DND-41 (cell line): ENCODE data around the gene RPIA.

ENCODE experiments used
- ATAC-seq: fragments of 200-7000 bp; cut with Tn5 transposase; 3 replicates; pipeline ENCODE4 v1.9.1; 2021; ENCODE audit warnings: low read depth; ENCODE audit not compliant: insufficient read depth
- DNase-seq: peaks from one replicate; pipeline ENCODE4 v3.0.0-alpha.2; 2020
- H2AFZ ChIP-seq: 2 replicates; pipeline ENCODE4 v1.6.0; 2012; ENCODE audit warnings: low read depth, low read length
- H3K27ac ChIP-seq: 2 replicates; pipeline ENCODE4 v1.5.1; 2012; ENCODE audit warnings: low read length, inconsistent platforms
- H3K27me3 ChIP-seq: fragments of 200-600 bp; sonication (generic); 2 replicates; pipeline ENCODE4 v1.6.0; 2012; ENCODE audit warnings: low read length, mild to moderate bottlenecking, inconsistent platforms; ENCODE audit not compliant: insufficient read depth, poor library complexity
- H3K36me3 ChIP-seq: 2 replicates; pipeline ENCODE4 v1.5.1; 2012; ENCODE audit warnings: low read length, inconsistent platforms; ENCODE audit not compliant: insufficient read depth
- H3K4me1 ChIP-seq: 2 replicates; pipeline ENCODE4 v1.5.1; 2012; ENCODE audit warnings: mild to moderate bottlenecking, low read length; ENCODE audit not compliant: insufficient read depth
- H3K4me2 ChIP-seq: 2 replicates; pipeline ENCODE4 v1.6.0; 2012; ENCODE audit warnings: mild to moderate bottlenecking, moderate library complexity, low read length, inconsistent platforms; ENCODE audit not compliant: insufficient read depth
- H3K4me3 ChIP-seq, 2 experiments: fragments of 200-600 bp in 1 of 2; shearing (Covaris generic) in 1 of 2; 2 replicates each; pipeline ENCODE4 v1.5.1; 2012 to 2016; ENCODE audit warnings: inconsistent platforms in 2 of 2, low read length in 2 of 2, mild to moderate bottlenecking in 2 of 2, low read depth in 1 of 2, moderate library complexity in 1 of 2
- H3K79me2 ChIP-seq: 2 replicates; pipeline ENCODE4 v1.6.0; 2012; ENCODE audit warnings: low read length, inconsistent platforms; ENCODE audit not compliant: insufficient read depth
- H3K9ac ChIP-seq: 2 replicates; pipeline ENCODE4 v1.6.0; 2012; ENCODE audit warnings: low read depth, mild to moderate bottlenecking, inconsistent platforms, low read length, moderate library complexity
- H3K9me3 ChIP-seq: 2 replicates; pipeline ENCODE4 v1.5.1; 2012; ENCODE audit warnings: low read length, moderate library complexity, mild to moderate bottlenecking, inconsistent platforms; ENCODE audit not compliant: insufficient read depth, severe bottlenecking
- H4K20me1 ChIP-seq: 2 replicates; pipeline ENCODE4 v1.6.0; 2012; ENCODE audit warnings: low read length; ENCODE audit not compliant: insufficient read depth
- CTCF ChIP-seq: IDR thresholded peaks from 2 replicates; pipeline ENCODE4 v1.5.1; 2012; ENCODE audit warnings: borderline replicate concordance, low read length, moderate library complexity, mild to moderate bottlenecking; ENCODE audit not compliant: poor library complexity, severe bottlenecking; ENCODE audit errors: extremely low read depth
- EZH2 ChIP-seq: IDR thresholded peaks from 3 replicates; pipeline ENCODE4 v1.6.1; 2012; ENCODE audit warnings: borderline replicate concordance, low read depth, mild to moderate bottlenecking, moderate library complexity, low read length, inconsistent platforms; ENCODE audit not compliant: severe bottlenecking

The RPIA gene

DNA sequence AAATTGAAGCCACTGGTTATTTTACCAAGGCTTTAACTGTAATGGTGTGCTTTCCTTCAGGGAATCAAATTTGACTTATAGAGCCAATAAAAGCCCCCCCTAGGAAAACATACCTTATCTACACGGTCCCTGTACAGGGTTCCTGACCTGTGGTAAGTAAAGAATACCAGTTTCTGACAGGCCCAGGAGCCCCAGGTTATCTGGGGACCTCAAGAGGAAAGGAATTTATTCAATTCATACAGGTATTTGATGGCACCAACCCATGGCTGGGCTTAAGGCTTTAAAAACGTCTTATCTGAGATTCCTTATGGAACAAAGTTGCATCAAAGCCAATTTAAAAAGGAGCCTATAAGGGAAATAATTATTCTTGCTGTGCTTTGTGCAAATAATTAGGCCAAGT, 7.0 kb upstream of the RPIA start:
- Histone ChIP-seq H2AFZ (no peak overlapping the region), H3K4me2 (no peak overlapping the region), H3K79me2 (no peaks in the 10 kb centered on the region), H3K9ac (no peak overlapping the region), H3K9me3 (peaks cover 38% of the 10 kb centered on the region), H3K4me3 (no peak overlapping the region), H4K20me1 (no peaks in the 10 kb centered on the region), H3K4me1 (no peaks in the 10 kb centered on the region), H3K27ac (no peak overlapping the region), H3K27me3 (no peaks in the 10 kb centered on the region), H3K36me3 (no peaks in the 10 kb centered on the region)
- TF ChIP-seq EZH2 (no peak), CTCF (no peak)
- DNase-seq (no peak), ATAC-seq (no peak)

- no peak for ATAC-seq
- H2AFZ ChIP-seq, result no peak overlapping the region
- H3K27me3 ChIP-seq, result no peaks in the 10 kb centered on the region
- TF ChIP-seq CTCF (no peak), EZH2 (no peak)
- no peak overlapping the region for H3K9ac ChIP-seq
- H4K20me1 ChIP-seq, result no peaks in the 10 kb centered on the region
- no peak overlapping the region for H3K4me2 ChIP-seq
- H3K4me1 ChIP-seq, result peaks cover 14% of the 10 kb centered on the region
- H3K36me3 ChIP-seq, result no peaks in the 10 kb centered on the region; the same call in 1 of the 2 replicates
- H3K79me2 ChIP-seq, result peaks cover 10% of the 10 kb centered on the region
- H3K4me3 ChIP-seq, result no peak overlapping the region
- H3K27ac ChIP-seq, result no peak overlapping the region
- H3K9me3 ChIP-seq, result peaks cover 46% of the 10 kb centered on the region
- no peak for DNase-seq
These were observed 5.2 kb upstream of the RPIA start for GRCh38 chr2:88686320-88686719.

DNA sequence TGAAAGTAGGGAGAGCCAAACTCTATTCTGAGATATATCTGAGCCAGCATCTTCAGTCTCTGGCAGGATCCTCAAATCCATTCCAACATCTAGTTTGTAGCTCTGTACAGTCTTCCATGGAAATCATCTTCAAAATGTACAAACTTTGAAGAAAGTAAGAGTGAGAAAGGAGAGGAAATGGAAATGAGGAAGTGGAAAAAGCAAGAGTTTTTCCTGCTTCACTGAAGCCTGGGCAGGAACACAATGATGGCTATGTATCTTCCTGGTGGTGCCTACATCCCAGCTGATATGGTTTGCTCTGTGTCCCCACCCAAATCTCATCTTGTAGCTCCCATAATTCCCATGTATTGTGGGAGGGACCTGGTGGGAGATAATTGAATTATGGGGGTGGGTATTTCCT, 4.1 kb upstream of the RPIA start:
- Histone ChIP-seq H3K4me2 (no peak overlapping the region), H3K9me3 (peaks cover 36% of the 10 kb centered on the region)

More for the DNA sequence above, 4.1 kb upstream of the RPIA start:
- no peak overlapping the region for H3K9ac ChIP-seq
- H3K4me1 ChIP-seq, result peaks cover 21% of the 10 kb centered on the region
- DNase-seq (no peak), ATAC-seq (no peak)
- peaks cover 19% of the 10 kb centered on the region for H3K79me2 ChIP-seq
- H3K36me3 ChIP-seq, result no peaks in the 10 kb centered on the region; the same call in 1 of the 2 replicates
- H3K27ac ChIP-seq, result no peak overlapping the region
- H3K4me3 ChIP-seq, result no peak overlapping the region
- no peak overlapping the region for H2AFZ ChIP-seq
- TF ChIP-seq CTCF, result no peak
- no peak for TF ChIP-seq EZH2
- no peaks in the 10 kb centered on the region for H4K20me1 ChIP-seq
- no peaks in the 10 kb centered on the region for H3K27me3 ChIP-seq
